VCaP (cell line): Measurements from ENCODE around the gene TPO.

Experiments
- H3K27ac ChIP-seq: fragments of 450-650 bp; 2 replicates; pipeline ENCODE4 v1.5.1; 2017
- CTCF ChIP-seq: fragments of 450-650 bp; conservative IDR thresholded peaks from 2 replicates; pipeline ENCODE4 v1.5.1; 2017; ENCODE audit warnings: mild to moderate bottlenecking, moderate library complexity

Gene TPO

DNA sequence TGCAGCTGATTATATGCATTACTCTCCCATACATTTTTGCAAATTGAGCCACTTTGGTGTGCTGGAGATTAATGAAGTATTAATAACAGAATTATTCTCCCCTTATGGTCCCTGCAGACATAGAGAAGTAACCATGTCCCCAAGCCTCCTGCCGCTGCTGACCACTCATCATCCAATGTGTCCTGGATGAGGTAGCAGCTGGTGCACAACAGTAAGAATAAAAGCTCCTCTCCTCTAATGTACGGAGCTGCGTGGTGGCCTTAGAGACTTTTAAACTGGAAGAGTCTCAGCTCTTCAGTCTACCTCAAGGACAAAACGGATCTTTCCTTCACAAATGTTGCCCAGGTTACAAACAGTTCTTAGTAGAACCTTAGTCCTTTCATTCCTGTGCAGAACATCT lies 37.7 kb downstream of the TPO start:
- no peak overlapping the region for H3K27ac ChIP-seq
- TF ChIP-seq CTCF: no peak

DNA sequence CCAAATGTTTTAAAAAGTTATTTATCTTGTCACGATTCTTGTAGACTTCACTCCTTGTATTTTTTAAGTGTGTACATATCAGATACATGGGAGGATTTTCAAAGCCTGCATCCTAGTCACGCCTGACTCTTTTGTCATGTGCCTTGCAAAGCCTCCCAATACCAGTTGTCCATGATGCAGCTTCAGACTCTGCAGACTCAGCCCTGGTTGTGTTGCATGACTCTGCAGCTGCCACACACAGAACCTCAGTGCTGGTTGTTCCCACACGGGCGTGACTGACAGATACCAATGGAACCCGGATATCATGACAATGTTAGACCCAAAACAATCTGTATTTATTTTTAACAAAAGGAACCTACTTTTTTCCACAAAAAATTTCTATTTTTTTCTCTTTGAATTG lies 38.2 kb downstream of the TPO start:
- no peak overlapping the region for H3K27ac ChIP-seq
- no peak for TF ChIP-seq CTCF

- TF ChIP-seq CTCF: no peak
- no peak overlapping the region for H3K27ac ChIP-seq
These were observed 40.3 kb downstream of the TPO start for GRCh38 chr2:1453561-1453960.

GRCh38 chr2:1454346-1454745 lies 41.1 kb downstream of the TPO start:
- no peak for TF ChIP-seq CTCF
- no peak overlapping the region for H3K27ac ChIP-seq

DNA sequence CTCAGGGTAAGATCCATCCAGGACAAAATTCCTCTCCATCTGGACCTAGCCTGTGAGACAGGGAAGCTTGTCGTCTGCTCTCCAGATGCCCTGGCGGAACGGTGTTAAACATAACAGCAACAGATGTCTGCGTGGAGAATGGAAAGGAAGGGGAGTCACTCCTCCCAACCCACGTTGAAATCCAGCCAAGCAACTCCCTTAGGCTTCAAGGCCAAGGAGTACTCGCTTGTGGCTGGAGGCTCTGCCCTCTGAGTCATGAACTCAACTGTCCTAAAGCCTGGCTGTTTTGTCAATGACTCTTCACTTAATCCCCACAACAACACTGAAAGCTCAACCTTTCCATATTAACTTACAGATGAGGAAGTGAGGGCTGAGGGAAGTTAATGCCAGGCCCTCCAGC lies 42.2 kb downstream of the TPO start:
- H3K27ac ChIP-seq: no peak overlapping the region
- no peak for TF ChIP-seq CTCF

GRCh38 chr2:1458432-1458831 lies 45.2 kb downstream of the TPO start:
- H3K27ac ChIP-seq: no peak overlapping the region
- TF ChIP-seq CTCF: no peak

DNA sequence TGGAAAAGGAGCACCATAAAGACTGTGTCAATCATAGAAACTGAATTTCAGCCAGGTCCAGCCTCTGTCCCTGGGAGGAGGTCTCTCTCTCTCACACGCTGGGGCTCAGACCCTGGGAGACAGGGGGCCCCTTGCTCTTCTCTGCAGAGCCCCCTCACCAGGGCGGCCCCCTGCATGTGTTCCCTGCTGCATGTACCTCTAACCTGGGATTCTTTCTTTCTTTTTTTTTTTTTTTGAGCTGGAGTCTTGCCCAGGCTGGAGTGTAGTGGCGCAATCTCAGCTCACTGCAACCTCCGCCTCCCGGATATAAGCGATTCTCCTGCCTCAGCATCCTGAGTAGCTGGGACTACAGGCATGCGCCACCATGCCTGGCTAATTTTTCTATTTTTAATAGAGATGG lies 46.5 kb downstream of the TPO start:
- H3K27ac ChIP-seq: no peak overlapping the region
- TF ChIP-seq CTCF: no peak

GRCh38 chr2:1460851-1461418 lies 47.7 kb downstream of the TPO start:
- no peak overlapping the region for H3K27ac ChIP-seq
- TF ChIP-seq CTCF: no peak
